ENCODE results near the gene STXBP6.
A peak's percentile ranks its signal among the peaks of the same experiment; 100 is the strongest.

STXBP6 gene

DNA sequence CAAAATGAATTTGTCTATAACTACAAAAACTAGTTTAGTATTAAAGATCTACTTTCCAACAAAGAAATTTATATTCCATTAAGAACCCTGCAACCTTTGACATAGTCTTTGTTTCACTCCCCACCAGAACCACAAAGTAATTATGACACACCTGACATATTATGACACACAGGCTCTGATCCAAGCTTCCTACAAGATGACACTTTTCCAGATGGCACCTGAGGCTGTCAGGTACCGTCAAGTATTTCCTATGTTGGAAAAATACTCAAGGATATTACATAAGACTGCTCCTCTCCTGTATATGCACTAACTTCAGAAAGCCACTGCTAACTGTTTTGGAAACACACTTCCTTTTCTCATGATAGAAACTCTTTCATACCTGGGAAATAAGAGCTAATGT lies 38.9 kb downstream of the STXBP6 start:
- DNase-seq = no peak

DNA sequence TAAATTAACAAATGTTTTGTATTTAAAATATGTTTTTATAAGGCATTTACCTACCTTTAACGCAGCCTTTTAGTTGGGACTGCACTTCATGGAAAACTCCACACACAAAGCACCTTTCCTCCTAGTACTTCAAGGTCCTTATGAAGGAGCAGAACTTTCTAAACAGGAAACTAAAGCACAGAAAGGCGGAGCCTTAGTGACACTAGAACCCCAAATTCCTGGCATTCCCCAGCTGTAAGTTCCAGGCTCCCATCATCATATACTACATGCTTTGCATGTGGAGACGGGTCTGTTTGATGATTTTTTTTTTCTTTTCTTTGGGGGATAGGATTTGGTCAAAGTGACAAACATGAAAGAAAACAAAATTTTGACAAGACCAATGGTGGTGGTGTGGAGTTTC lies 39.5 kb downstream of the STXBP6 start:
- peak; percentile 26 for DNase-seq

DNA sequence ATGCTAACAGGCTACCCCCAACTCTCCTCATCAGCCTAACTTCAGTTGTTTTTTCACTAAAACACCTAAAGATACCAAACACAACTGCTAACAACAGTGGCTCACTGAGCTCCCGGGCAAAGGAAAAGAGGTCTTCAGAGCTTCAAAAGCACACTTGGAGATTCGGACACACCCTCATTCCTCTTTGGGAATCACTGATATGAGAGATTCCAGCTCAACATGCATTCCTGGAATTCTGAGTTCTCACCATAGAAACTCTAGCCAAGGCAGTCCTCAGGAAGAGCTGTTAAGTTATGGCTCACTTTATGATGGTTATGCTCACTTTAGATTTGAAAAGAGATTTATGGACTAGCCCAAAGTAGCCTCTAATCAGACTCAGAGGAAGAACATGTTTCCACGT lies 40.1 kb downstream of the STXBP6 start:
- DNase-seq = peak; percentile 87

DNA sequence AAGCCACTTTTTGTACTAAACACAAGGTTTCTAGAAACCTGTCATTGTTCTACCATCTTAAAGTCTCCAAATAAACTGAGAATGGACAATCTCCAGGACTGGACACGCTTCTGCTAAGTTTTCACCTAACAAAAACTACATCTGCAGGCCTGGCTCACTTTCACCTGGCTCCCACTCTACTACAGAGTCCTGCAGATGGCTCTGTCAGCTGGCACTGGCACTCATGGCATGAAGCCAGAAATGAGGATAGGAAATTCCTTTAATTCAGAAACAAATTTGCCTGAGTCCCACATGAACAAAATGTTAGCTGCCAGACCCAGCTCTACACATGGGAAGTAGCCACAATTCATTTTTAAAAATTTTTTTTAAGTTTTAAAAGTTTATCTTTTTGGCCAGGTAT lies 42.1 kb downstream of the STXBP6 start:
- no peak for DNase-seq

DNA sequence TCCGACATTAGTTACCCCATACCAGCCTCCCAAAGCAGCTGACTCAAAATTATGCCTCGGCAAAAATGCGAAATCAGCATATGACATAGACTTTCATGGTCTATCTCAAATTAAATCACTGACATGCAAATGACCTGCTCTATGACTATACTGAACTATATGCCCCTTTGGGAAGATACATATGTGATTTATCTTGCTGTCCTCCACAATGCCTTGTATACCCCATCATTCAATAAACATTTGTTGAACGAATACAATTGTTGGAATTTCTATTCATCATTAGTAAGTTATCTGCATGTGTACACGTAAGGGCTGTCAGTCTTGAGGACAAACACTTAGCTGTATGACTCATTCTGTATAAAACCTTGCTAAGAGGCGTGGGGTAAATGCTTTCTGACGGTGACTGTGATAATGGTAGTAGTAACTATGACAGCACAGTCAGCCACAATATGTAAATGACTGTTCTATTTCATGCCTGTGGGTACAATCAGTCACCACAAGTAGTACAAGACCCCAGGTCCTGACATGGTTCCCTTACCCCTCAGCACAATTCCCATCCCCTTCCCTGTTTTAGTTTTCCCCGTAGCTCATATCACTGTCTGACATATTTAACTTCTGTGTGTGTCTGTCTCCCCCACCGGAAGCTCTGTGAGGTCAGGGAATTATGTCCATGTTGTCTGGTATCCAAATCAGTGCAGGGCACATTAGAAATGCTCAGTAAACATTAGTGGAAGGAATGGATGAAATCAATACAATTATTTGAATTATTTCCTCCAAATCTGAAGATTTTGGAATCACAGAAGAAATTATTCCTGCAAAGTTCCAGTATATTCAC lies 42.8 kb downstream of the STXBP6 start:
- DNase-seq = peak; percentile 95

DNA sequence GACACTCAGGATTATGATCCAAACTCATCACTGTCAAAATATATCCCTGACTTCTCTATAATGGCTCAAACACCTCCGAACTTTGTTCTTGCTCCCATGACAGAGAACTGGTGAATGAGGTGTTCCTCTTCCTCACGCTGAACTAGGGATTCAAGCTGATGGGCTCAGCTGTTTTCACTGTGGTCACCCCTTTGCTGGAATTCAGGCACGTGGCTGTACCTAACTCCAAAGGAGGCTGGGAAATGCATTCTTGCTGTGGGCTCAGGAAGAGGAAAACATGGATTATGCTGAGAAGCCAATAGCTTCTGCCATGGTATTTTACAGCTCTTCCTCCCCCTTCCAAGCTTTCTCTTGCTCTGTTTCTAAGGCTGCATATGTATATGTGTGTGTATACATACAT lies 43.9 kb downstream of the STXBP6 start:
- DNase-seq = no peak

DNA sequence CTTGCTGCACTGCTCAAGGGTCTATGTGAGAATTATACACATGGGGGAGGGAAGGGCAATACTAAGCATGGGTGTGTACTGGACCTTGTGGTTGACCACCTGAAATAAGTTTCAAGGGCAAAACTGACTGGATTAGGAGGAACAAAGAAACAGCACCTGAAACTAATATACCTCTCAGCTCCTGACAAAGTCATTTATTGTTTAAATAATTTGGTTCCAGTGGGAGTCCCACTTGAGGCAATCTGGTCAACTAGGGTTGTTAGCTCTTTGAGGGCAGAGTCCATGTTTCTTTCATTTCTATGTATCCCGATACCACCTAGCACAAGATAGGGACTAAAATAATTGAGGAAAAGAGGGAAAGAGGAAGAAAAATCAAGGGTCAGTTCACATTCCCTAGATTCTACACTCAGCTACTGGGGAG lies 45.5 kb downstream of the STXBP6 start:
- DNase-seq = no peak

DNA sequence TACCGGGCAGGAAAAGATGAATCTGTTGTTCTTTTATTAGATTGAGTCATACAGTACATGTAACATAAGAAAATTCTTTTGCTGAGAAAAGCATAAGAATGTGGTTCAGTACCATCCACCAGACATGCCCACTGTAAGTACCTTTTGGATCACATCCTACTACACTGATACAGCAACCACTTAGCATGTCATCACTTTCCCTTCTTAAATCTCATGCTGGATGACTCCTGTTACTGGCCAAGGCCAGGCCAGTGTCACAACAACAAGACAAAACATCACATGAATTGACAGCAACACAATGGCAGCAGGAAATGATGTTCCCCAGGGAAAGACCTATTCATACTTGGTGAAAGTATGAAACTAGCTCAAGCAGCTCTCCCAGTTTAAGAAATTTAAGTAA lies 46.4 kb downstream of the STXBP6 start:
- peak; percentile 59 for DNase-seq

DNA sequence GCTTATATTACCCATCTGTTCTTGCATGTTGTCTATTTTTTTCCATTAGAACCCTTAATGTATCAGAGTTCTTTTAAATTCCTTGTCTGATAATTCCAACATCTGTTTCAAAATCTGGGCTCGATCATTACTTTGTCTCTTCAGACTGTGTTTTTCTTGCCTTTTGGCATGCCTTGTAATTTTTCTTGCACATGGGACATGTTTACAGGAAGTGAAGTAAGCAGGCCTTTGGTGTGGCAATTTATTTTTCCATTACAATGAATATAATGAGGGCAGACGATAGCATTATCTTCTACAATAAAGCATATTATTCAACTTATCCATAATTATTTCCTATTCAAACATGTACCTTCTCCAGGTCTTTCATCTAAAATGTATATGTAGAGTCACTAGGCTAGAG lies 48.3 kb downstream of the STXBP6 start:
- peak; percentile 40 for DNase-seq

DNA sequence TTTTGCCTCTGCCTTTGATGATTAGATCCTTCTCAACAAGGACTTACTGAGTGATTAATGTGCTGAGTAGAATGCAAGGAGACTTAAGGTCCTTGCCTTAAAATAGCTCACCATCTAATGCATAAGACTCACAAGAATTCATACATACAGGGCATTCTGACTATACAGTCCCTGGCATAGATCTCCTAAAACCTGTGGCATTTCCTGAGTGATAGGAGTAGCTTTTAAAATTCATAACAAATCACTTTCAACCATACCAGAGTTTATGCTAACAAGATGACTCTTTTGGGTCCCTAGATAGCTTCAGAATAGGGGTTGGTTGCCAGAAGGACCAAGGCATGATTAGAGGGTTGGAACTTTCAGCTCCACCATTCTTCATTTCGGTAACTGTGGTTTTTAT lies 48.8 kb downstream of the STXBP6 start:
- DNase-seq = peak; percentile 82

DNA sequence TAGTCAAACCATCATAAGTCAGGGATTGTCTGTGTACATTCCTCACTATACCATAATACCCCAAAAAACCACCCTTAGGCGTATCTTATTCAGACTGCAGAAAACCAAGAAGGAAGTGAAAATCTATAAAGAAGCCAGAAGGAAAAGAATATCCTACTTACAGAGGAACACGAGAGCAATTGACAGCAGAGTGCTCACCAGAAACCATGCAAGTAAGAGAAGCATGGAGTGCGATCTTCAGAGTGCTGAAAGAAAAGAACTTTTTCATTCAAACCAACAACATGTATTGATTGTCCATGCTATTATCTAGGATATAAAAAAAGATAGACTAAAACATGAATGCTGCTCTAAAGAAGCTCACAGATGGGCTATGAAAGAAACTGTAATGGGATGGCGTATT lies 50.8 kb downstream of the STXBP6 start:
- DNase-seq = no peak

DNA sequence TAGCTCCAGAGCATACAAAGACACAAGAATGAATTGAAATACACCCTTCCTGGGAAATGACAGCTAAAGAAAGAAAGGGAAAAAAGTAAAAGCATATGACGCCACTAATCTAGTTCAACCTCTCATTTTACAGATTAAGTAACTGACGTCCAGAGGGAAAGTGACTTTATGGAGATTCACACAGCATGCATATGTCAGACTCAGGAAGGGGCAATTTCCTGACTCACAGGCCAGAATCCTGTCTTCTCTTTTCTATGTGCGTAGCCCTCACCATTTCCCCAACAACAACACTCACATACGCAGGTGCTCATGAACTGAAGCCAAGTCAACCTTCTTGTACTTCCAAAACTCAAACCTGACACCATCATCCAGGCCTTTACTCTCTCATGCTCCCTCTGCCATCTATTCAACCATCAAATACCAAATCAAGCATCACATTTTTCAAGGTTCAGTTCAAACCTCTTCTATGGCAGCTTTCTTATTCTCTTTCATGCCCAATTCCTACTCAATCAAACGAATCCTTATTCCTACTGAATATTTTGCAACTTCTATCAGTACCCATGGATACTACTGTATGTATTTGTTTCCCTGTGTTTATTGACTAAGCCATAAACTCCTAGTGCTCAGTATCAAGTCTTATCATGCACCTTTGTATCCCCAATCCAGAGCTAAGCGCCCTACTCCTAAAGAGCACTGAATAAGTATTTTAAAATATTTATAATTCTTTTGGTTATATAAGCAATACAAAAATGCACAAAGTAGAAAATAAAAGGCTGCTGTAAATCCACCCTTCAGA lies 52.8 kb downstream of the STXBP6 start:
- DNase-seq = no peak

DNA sequence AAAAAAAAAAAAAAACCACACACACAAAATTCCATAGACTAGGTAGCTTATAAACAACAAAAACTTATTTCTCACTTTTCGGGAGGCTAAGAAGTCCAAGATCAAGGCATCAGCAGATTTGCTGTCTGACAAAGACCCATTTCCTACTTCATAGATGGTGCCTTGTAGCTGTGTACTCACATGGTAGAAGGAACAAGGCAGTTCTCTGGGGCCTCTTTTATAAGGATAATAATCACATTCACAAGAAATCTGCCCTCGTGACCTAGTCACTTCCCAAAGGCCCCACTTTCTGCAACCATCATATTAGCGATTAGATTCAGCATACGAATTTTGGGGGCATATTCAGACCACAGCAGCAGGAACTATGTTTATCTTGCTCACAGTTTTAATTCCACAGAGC lies 54.9 kb downstream of the STXBP6 start:
- no peak for DNase-seq

DNA sequence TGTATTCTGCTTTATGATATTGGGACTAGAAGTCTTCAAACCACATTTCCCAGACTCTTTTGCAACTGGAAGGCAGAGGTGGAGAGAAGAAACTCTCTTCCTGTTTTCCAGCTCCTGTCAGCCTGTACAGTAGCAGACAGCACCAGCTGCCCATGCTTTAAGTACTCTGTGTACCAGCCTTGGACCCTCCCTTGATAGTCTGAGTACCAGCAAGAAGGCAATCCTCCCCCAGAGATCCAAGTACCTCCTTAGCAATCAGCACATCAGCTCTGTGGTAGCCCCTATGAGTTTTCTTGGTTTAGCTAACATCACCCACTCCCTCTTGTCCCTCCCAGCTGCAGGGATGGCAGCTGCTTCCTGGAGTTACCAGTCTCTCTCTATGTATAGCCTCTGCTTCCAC lies 56.3 kb downstream of the STXBP6 start:
- DNase-seq = no peak

DNA sequence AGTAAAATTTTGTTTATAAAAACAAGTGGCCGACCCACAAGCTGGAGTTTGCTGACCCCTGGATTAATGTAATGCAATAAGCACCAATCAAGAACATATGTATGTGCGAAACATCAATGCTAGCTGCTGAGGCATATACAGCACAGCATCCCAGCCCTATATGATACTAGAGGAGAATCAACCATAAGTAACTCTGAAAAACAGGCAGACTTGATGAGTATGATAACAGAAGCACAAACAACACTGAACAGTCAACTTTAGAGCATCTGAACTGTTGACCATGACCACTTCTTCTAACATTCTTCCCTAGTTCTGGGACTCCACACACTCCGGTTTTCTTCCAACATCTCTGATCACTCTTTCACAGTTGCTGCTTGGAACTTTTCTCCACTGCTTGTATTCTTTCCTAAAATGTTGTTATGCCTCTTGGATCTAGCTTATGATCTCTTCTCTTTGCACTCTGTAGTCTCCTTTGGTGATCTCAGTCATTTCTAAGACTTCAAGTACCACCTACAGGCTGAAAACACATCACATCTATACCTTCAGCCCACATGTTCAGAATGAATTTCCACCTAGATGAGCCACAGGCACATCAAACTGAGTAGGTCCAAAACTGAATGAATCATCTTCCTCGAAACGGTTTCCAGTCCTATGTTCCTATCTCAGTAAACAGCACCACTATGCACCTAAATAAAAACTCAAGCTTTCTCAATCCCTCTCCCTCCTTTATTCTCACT lies 57.2 kb downstream of the STXBP6 start:
- DNase-seq = no peak

DNA sequence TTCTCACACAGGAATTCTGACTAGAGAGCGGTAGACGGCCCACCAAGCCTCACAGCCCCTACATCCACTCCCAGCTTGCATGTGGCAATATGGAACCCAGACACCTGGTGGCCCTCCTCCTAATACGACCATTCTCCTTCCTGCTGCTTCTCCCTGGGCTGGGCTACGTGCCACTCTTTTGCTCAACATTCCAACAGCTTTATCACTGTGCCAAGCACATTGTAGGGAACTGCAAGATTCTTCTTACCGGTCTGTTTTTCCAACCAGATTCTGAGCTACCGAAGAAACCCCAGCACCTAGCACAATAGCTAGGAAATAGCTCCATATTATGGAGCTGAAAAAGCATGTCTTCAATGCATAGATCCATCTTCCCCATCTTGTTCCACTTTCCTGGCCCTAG lies 58.1 kb downstream of the STXBP6 start:
- no peak for DNase-seq

DNA sequence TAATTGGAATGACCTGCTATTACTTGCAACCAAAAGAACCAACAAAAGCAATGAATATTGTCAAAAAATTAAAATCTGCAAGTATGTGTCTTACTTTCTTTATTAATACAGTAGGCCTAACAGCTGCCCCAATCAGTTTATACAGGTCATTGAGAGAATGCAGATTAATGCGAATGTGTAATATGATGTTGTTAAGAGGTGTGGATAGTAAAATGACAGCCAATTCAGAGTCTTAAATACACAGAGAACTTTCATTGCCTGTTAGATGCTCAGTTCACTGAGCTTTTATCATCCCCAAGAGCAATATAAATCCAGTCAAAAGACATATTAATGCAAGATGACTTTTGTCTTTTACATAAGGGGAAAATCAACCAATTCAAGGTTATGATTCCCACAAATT lies 58.7 kb downstream of the STXBP6 start:
- no peak for DNase-seq

DNA sequence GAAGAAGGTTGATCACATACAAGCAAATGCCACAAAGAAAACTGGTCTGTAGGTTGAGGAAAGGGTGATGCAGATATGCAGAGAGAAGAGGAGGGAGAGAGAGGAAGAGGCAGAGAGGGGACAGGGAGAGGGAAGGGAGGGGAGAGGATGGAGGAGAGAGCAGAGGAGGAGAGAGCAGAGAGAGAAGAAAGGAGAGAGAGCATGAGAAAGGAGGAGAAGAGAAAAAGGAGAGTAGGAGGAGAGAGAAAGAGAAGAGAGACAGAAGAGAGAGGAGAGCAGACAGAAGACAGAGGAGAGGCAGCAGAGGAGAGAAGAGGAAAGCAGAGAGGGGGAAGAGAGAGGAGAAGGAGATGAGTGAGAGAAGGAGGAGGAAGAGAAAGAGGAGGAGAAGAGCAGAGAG lies 59.2 kb downstream of the STXBP6 start:
- no peak for DNase-seq

DNA sequence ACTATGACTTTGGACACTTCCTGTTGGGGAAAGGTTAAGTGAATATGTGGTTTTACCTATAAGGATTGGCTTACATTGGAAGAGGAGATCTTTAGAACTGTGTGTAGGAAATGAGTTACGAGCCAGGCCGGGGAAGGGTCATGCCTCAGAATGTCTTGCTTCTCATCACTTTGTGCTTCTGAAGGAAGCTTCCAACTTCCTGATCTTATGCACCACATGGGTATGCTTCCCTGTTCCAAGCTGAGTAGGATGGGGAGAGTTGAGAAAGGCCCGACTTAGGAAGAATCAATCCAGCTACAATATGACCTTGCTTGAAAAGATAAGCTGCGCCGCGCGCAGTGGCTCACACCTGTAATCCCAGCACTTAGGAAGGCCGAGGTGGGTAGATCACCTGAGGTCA lies 59.9 kb downstream of the STXBP6 start:
- DNase-seq = no peak

DNA sequence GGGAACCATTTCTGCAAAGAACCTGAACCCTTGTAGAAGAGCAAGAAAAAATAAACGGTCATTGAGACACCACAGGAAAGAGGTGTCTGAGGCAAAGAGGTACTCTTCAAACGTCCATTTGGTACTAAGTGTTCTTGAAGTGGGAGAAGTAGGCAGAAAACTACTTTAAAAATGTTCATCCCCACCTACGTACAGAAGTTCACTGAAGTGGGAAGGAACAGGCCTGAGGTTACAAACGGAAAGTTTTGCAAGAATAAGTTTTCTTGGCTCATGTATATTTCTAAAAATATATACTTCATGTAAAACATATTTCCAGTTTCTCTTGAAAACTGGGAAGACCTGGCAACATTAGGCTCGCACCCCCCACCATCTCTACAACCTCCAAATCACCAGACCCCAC lies 61.2 kb downstream of the STXBP6 start:
- DNase-seq = no peak

DNA sequence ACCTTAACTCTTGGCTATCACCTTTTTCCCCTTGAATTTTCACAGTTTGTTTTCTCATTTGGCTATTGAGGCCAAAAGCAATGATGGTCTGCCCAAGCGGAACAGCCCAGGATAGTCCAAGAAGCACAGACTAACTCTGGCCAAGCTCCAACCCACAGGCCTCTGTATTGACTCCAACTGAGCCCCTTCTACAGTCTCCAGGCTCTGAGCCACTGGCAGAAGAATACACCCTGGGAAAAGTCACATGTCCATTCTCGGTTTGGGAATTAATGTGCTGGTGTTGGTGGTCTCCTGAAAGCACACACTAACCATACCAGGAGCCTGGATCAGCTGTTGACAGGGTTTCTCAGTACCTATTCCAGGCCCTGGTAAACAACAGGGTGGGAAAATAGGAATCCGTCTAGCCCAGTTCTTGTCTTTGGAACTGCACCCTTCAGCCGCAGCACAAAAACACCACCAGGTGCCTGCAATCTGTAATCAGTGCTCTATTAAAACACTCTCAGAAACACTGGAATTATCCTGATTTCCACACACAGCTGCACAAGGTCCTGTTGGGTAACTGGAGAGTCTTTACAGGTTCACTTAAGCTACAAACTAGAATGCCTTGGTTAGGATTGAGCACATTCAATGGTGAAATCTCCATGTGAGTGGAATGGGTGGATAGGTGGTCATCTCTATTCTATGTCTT lies 63.6 kb downstream of the STXBP6 start:
- DNase-seq = no peak

DNA sequence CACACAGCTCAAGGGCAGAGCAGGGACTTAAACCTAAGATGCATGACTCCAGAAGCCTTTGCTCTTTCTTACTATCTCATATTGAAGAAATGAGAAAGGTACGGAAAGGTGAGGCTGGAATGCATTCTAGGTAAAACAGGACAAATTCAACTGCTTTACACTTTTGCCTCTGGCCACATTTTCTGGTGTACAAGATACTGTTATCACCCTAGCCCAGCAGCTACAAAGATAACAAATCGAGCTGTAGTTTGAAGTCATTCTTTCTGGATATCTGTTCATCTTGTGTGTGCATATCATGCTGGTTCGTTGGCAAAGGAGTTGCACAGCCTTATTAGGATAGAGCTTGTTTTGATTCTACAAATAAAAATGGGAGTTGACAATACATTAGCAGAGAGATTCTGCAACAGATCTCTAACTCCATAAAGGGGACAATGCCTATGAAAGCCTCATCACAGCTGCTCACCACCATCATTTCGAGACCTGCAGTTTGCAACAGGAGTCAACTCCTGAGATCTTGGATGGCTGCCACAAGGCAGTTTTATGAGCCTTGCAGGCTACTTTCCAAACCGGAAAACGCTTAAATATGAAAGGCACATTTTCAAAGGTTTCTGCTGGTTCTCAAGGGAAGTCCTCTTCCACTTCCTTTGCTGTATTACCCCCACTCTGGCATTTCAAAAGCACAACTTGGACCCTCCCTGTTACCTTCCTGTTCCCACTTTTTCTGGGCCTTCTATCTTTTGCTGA lies 64.9 kb downstream of the STXBP6 start:
- peak; percentile 53 for DNase-seq

Measured in fibroblast of skin of right quadriceps (primary cell).